Smooth muscle cell (in vitro differentiated cells): ENCODE measurements around the gene ERAS. TPM values are rescaled to one million over a fixed set of nuclear protein-coding genes. Genes with fewer than 3 reads are reported as not detected.
"Not testable (repeated sequence)": the region's sequence is repeated elsewhere in the genome, so short reads cannot be mapped to it uniquely, and the experiment has no call there.

Experiments used
- DNase-seq: peaks from one replicate; lab custom pipeline; 2025; ENCODE audit not compliant: unreplicated experiment; lab: John Stamatoyannopoulos, UW
- H2AFZ ChIP-seq: fragments of 200-600 bp; sonication (generic); 2 replicates; pipeline ENCODE4 v1.6.0; 2016; ENCODE audit warnings: antibody characterized with exemption, low read depth, mild to moderate bottlenecking
- H3F3A ChIP-seq: fragments of 200-600 bp; sonication (generic); 2 replicates; pipeline ENCODE4 v1.6.0; 2017; ENCODE audit warnings: antibody characterized with exemption, low read depth
- H3K27ac ChIP-seq: fragments of 200-600 bp; sonication (generic); 2 replicates; pipeline ENCODE4 v1.5.1; 2016; ENCODE audit warnings: low read depth, mild to moderate bottlenecking
- H3K27me3 ChIP-seq: fragments of 200-600 bp; sonication (generic); 2 replicates; pipeline ENCODE4 v1.6.1; 2016; ENCODE audit warnings: low read depth, mild to moderate bottlenecking
- H3K36me3 ChIP-seq: fragments of 200-600 bp; sonication (generic); 2 replicates; pipeline ENCODE4 v1.5.1; 2016; ENCODE audit warnings: low read depth
- H3K4me1 ChIP-seq: fragments of 200-600 bp; sonication (generic); 2 replicates; pipeline ENCODE4 v1.5.1; 2016; ENCODE audit warnings: low read depth
- H3K4me2 ChIP-seq: fragments of 200-600 bp; sonication (generic); 2 replicates; pipeline ENCODE4 v1.6.0; 2016; ENCODE audit warnings: mild to moderate bottlenecking
- H3K4me3 ChIP-seq: fragments of 200-600 bp; sonication (generic); 2 replicates; pipeline ENCODE4 v1.5.1; 2016; ENCODE audit warnings: mild to moderate bottlenecking
- H3K79me2 ChIP-seq: fragments of 200-600 bp; sonication (generic); 2 replicates; pipeline ENCODE4 v1.6.0; 2016; ENCODE audit warnings: low read depth, mild to moderate bottlenecking
- H3K9ac ChIP-seq: fragments of 200-600 bp; sonication (generic); 2 replicates; pipeline ENCODE4 v1.6.0; 2016; ENCODE audit warnings: low read depth
- H3K9me3 ChIP-seq: fragments of 200-600 bp; sonication (generic); replicated peaks from 2 replicates; pipeline ENCODE4 v1.5.1; 2016; ENCODE audit warnings: low read depth
- H4K20me1 ChIP-seq: fragments of 200-600 bp; sonication (generic); 2 replicates; pipeline ENCODE4 v1.6.0; 2016; ENCODE audit warnings: low read depth
- WGBS: methylation state at CpG from one replicate; pipeline ENCODE4 v1.1.7; 2016; ENCODE audit warnings: low lambda C conversion rate; 5-methylcytosine and 5-hydroxymethylcytosine counted together
- polyA plus RNA-seq: library from polyadenylated mRNA; unstranded; fragments of >200 nt; fragmentation: Nextera tagmentation; extraction: Ambion mirVana; gene quantifications from 2 replicates; pipeline ENCODE4 v1.2.1, GENCODE V29; 2016
- total RNA-seq: library from RNA; depleted of rRNA; stranded (reverse); fragments of >200 nt; gene quantifications from 2 replicates; pipeline ENCODE4 v1.2.3, GENCODE V29; 2014
- TF ChIP-seq, protein P1 (sequence below): fragments of 200-600 bp; sonication (generic); IDR thresholded peaks from 2 replicates; pipeline ENCODE4 v1.5.1; 2017; ENCODE audit warnings: borderline replicate concordance, mild to moderate bottlenecking, antibody characterized with exemption; ENCODE audit not compliant: insufficient read depth, poor library complexity, severe bottlenecking

Gene ERAS
- total and polyA plus RNA-seq, 2 experiments from 2014 or later = not detected

DNA sequence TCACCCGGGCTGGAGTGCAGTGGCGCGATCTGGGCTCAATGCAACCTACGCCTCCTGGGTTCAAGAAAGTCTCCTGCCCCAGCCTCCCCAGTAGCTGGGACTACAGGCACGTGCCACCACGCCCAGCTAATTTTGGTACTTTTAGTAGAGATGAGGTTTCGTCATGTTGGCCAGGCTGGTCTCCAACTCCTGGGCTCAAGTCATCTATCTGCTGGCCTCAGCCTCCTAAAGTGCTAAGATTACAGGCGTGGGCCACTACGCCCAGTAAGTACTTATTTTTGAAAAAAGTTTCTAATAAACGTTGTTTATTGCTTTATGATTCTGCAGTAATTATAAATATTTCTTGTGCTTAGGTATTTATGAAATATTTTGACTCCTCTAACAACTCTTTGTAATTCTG is 13.4 kb downstream of the ERAS start:
- Histone ChIP-seq H3K9me3 (no peaks in the 10 kb centered on the region), H4K20me1 (no peaks in the 10 kb centered on the region), H3K79me2 (no peaks in the 10 kb centered on the region), H3F3A (no peaks in the 10 kb centered on the region), H3K27me3 (peaks cover 17% of the 10 kb centered on the region), H3K4me2 (no peak overlapping the region), H3K9ac (no peak overlapping the region), H3K36me3 (no peaks in the 10 kb centered on the region), H3K4me1 (no peaks in the 10 kb centered on the region), H3K4me3 (no peak overlapping the region), H2AFZ (no peak overlapping the region), H3K27ac (no peak overlapping the region)
- DNase-seq = no peak
- TF ChIP-seq, protein P1, sequence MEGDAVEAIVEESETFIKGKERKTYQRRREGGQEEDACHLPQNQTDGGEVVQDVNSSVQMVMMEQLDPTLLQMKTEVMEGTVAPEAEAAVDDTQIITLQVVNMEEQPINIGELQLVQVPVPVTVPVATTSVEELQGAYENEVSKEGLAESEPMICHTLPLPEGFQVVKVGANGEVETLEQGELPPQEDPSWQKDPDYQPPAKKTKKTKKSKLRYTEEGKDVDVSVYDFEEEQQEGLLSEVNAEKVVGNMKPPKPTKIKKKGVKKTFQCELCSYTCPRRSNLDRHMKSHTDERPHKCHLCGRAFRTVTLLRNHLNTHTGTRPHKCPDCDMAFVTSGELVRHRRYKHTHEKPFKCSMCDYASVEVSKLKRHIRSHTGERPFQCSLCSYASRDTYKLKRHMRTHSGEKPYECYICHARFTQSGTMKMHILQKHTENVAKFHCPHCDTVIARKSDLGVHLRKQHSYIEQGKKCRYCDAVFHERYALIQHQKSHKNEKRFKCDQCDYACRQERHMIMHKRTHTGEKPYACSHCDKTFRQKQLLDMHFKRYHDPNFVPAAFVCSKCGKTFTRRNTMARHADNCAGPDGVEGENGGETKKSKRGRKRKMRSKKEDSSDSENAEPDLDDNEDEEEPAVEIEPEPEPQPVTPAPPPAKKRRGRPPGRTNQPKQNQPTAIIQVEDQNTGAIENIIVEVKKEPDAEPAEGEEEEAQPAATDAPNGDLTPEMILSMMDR = no peak
- 84% methylated on average over 10 of the region's 10 CpGs for WGBS

- no peak overlapping the region for H3K4me2 ChIP-seq
- H3K4me1 ChIP-seq = no peaks in the 10 kb centered on the region
- H3K36me3 ChIP-seq = no peaks in the 10 kb centered on the region
- no peaks in the 10 kb centered on the region for H3K27me3 ChIP-seq
- WGBS = 67% methylated on average over 1 of the region's 1 CpG
- no peak overlapping the region for H3K27ac ChIP-seq
- no peak overlapping the region for H3K9ac ChIP-seq
- no peaks in the 10 kb centered on the region for H3F3A ChIP-seq
- TF ChIP-seq, protein P1 = no peak
- H4K20me1 ChIP-seq = no peaks in the 10 kb centered on the region
- no peak overlapping the region for H2AFZ ChIP-seq
- no peaks in the 10 kb centered on the region for H3K9me3 ChIP-seq
- no peaks in the 10 kb centered on the region for H3K79me2 ChIP-seq
- H3K4me3 ChIP-seq = no peak overlapping the region
- DNase-seq = no peak
These were observed 22.5 kb downstream of the ERAS start for GRCh38 chrX:48848847-48849246.

- Histone ChIP-seq H4K20me1 (no peaks in the 10 kb centered on the region), H3K9me3 (no peaks in the 10 kb centered on the region), H3K4me2 (no peak overlapping the region), H3K27ac (no peak overlapping the region), H3K27me3 (no peaks in the 10 kb centered on the region), H3K4me3 (no peak overlapping the region), H3K79me2 (no peaks in the 10 kb centered on the region), H3K36me3 (no peaks in the 10 kb centered on the region), H3K9ac (no peak overlapping the region), H3F3A (no peaks in the 10 kb centered on the region), H2AFZ (no peak overlapping the region), H3K4me1 (no peaks in the 10 kb centered on the region)
- DNase-seq = no peak
- 80% methylated on average over 7 of the region's 7 CpGs for WGBS
- TF ChIP-seq, protein P1 = no peak
These were observed 26.5 kb downstream of the ERAS start for GRCh38 chrX:48852857-48853256.

DNA sequence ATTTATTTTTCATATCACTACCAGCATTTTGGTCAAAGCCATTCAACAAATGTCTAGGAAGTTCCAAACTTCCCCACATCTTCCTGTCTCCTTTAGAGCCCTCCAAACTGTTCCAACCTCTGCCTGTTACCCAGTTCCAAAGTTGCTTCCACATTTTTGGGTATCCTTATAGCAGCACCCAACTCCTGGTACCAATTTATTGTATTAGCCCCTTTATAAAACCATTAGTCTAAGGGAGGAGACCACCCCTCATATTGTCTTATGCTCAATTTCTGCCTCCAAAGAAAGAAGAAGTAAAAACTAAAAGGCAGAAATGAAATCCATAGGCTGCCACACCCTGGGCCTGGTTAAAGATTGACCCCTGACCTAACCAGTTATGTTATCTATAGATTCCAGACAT is 27.2 kb downstream of the ERAS start:
- H3K4me1 ChIP-seq, DNase-seq, H3K9me3 ChIP-seq, H3K27ac ChIP-seq, H3K4me2 ChIP-seq, H3K27me3 ChIP-seq, H3K9ac ChIP-seq, H4K20me1 ChIP-seq, H3K36me3 ChIP-seq, H3K79me2 ChIP-seq, H3K4me3 ChIP-seq, H2AFZ ChIP-seq, H3F3A ChIP-seq: not testable (repeated sequence)

- not testable (repeated sequence) for H3K79me2 ChIP-seq, H3K4me3 ChIP-seq, H3K36me3 ChIP-seq, H3K27ac ChIP-seq, H2AFZ ChIP-seq, H3K4me1 ChIP-seq, H4K20me1 ChIP-seq, H3K4me2 ChIP-seq, H3K27me3 ChIP-seq, DNase-seq, H3F3A ChIP-seq, H3K9ac ChIP-seq, H3K9me3 ChIP-seq
- WGBS = 85% methylated on average over 12 of the region's 12 CpGs
These were observed 27.9 kb downstream of the ERAS start for GRCh38 chrX:48854121-48854804.
